ENCODE data around the gene ENOX1. TPM values are rescaled to one million over a fixed set of nuclear protein-coding genes. Genes with fewer than 3 reads are reported as not detected.

Gene ENOX1
- total RNA-seq, 4 donors from 2014 or later: 2.2 to 8.9 (median 6.2) TPM

DNA sequence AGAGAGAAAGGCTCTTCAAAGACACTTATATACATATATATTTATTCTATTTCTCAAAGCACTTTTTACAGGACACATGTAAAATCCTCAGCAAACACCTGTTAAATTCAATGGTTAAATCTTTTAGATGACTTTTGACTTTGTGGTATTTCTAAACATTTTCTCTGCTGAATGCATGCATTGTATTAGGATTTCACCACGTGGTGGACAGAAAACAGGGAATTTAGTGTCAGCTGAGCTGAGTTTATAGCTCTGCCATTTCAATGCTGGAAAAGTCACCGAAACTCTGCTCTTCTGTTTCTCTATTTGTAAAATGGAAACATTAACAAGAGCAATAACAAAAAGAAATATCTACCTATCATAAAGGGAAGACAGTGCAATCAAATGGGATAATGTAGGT lies 375.6 kb downstream of the ENOX1 start:
- no peak for DNase-seq (ENCODE audit: low spot score)
- ATAC-seq (ENCODE audit: low FRiP score): no peak
- TF ChIP-seq, protein P1, sequence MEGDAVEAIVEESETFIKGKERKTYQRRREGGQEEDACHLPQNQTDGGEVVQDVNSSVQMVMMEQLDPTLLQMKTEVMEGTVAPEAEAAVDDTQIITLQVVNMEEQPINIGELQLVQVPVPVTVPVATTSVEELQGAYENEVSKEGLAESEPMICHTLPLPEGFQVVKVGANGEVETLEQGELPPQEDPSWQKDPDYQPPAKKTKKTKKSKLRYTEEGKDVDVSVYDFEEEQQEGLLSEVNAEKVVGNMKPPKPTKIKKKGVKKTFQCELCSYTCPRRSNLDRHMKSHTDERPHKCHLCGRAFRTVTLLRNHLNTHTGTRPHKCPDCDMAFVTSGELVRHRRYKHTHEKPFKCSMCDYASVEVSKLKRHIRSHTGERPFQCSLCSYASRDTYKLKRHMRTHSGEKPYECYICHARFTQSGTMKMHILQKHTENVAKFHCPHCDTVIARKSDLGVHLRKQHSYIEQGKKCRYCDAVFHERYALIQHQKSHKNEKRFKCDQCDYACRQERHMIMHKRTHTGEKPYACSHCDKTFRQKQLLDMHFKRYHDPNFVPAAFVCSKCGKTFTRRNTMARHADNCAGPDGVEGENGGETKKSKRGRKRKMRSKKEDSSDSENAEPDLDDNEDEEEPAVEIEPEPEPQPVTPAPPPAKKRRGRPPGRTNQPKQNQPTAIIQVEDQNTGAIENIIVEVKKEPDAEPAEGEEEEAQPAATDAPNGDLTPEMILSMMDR (IDR thresholded peaks at IDR 0.05): no peak

DNA sequence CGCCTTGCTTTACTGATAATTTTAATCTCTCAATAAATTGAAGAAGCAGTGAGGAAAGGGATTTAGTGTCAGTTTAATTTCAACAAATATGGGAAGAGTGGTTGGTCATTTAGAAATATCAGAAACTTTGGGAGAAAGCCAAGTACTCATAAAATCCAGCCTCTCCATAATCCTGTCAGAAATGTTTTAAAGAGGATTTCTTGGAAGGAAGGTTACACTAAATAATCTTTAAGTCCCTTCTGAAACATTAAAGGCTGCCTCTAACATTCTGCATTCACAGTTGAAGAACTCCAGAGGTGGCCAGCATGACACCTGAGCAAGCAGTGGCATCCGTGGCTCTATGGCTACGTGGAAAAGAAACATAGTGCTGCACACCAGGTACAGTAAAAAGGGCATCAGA lies 378.5 kb downstream of the ENOX1 start:
- ATAC-seq (ENCODE audit: low FRiP score) (no peak), DNase-seq (ENCODE audit: low spot score) (no peak)
- TF ChIP-seq, protein P1 (IDR thresholded peaks at IDR 0.05): no peak

DNA sequence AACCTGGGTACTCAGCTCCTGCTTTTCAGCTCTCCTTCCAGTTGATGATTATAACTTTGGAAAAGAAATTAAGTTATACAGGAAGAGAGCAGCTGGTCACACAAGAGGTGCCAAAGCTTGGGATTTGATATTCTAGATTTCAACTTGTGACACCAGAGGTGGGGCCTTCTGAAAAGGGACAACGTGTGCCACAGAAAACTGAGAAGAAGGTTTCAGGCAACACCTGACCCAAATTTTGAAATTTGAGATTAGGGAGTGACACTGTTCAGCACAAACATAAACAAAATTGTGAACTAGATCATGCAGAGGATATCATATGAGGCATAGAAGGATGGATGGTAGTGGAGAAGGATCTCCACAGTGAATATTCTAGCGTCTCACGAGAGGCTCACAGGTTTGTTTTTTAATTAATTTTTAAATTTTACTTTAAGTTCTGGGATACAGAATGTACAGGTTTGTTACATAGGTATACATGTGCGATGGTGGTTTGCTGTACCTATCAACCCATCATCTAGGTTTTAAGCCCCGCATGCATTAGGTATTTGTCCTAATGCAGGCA lies 379.7 kb downstream of the ENOX1 start:
- ATAC-seq (ENCODE audit: low FRiP score): no peak
- no peak for DNase-seq (ENCODE audit: low spot score)
- TF ChIP-seq, protein P1 (IDR thresholded peaks at IDR 0.05): no peak

DNA sequence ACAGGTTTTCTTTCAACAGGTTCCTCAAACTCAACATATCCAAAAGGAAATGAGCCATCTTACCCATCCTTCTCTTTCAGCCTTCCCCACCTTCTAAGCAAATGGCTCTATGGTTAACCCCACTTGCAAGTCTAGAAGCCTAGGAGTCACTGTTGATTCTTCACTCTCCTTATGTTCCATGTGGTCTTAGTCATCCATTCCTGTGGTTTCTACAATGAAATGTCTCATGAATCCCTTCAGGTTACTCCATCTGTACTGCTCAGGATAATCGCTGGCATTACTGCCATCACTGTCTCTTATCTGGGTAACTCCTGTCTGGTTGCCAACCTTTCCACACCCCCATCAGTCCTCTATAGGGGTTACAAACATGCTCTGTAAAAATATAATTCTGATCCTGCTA lies 381.3 kb downstream of the ENOX1 start:
- no peak for ATAC-seq (ENCODE audit: low FRiP score)
- DNase-seq (ENCODE audit: low spot score): no peak
- TF ChIP-seq, protein P1 (IDR thresholded peaks at IDR 0.05): no peak

DNA sequence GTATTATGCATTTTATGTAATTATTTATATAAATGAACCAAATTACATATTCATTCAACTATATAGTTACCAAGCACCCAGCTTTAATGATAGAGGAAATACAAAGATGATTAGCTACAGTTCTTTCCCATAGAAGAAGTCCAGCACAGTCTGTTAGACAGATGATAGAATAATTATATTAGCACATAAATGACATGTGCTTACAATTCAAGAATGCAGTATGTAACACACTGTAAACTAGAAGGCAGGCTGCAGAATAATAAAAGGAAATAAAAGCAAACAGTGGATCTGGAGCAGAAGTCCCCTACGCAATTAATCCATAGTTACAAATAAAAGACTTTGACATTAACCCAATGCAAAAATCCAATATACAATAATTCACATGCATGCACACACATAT lies 384.4 kb downstream of the ENOX1 start:
- ATAC-seq (ENCODE audit: low FRiP score) (no peak), DNase-seq (ENCODE audit: low spot score) (no peak)
- TF ChIP-seq, protein P1 (IDR thresholded peaks at IDR 0.05): no peak

DNA sequence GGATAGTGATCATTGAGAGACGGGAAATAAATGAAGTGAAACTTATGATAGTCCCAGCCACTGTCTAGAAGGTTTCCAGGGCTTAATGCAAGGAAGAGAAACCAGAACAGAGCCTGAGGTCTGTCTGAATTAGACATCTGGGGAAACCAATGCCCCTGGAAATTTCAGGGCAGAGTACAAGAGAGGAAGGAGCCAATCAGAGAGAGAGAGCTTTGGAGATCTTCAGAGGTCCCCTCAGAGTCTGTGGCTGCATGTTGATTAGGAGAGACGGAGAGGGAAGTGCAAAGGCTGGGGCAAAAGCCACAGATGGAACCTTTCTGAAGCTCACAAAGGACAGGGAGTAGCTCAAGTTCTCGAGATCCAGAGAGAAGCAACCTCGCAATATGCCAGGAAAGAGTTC lies 385.4 kb downstream of the ENOX1 start:
- no peak for ATAC-seq (ENCODE audit: low FRiP score)
- TF ChIP-seq, protein P1 (IDR thresholded peaks at IDR 0.05): no peak

DNA sequence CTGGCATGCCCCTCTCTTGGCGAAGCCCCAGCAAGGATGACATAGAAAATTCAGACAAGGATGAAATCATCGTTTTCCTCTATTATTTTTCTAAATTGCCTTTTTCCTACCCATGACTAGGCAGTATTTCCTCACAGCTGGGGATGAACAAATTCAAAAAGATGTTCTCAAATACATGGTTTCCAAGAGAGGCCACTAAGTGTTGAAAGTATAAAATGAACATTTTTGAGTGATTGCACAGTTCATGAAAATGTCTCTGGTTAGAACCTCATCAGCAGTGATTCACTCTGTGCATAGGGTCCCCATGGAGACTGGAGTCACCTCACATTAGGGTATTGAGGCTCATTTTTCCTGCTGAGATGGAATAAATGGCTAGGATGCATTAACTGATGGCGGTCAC lies 389.7 kb downstream of the ENOX1 start:
- TF ChIP-seq, protein P1 (IDR thresholded peaks at IDR 0.05): no peak
- ATAC-seq (ENCODE audit: low FRiP score): no peak
- DNase-seq (ENCODE audit: low spot score): no peak

More for the DNA sequence above, 385.4 kb downstream of the ENOX1 start:
- DNase-seq (ENCODE audit: low spot score): no peak

Measured in omental fat pad (tissue), 4 donors.